ENCODE measurements around the gene CPSF4L. TPM values are rescaled to one million over a fixed set of nuclear protein-coding genes. Genes with fewer than 3 reads are reported as not detected.
A peak's percentile ranks its signal among the peaks of the same experiment; 100 is the strongest.

The CPSF4L gene
- total and polyA plus RNA-seq, 9 donors: 0.25 TPM; not detected in 8

DNA sequence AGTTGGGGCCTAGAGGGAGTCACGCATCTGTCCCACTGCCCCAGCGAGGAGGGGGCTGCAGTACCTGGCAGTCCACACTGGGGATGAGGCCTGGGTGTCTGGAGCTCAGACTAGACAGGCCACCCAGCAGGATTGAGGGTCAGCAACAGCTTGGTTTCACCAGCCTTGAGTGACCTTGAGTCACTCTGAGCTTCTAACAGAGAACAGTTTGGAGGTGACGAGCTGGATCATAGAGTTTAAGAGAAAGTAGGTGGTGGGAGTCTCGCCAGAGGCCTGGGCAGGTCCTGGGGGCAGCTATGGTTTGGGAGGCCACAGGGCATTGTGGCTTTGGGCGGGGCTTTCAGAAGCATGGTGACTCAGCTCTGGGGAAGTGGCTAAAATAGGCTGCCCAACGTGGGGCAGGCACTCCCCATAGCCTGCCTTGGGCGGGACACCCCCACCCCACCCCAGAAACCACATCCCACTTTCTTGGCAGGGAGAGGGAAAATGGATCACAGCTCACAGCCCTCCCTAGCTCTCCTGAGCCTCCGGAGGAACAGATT, 29.7 kb upstream of the CPSF4L start:
- Histone ChIP-seq H3K27me3 (no peaks in the 10 kb centered on the region), H3K4me1 (ENCODE audit: insufficient read depth) (peaks cover 62% of the 10 kb centered on the region)
- intact Hi-C loops (cut with DNase I): no loop called here

DNA sequence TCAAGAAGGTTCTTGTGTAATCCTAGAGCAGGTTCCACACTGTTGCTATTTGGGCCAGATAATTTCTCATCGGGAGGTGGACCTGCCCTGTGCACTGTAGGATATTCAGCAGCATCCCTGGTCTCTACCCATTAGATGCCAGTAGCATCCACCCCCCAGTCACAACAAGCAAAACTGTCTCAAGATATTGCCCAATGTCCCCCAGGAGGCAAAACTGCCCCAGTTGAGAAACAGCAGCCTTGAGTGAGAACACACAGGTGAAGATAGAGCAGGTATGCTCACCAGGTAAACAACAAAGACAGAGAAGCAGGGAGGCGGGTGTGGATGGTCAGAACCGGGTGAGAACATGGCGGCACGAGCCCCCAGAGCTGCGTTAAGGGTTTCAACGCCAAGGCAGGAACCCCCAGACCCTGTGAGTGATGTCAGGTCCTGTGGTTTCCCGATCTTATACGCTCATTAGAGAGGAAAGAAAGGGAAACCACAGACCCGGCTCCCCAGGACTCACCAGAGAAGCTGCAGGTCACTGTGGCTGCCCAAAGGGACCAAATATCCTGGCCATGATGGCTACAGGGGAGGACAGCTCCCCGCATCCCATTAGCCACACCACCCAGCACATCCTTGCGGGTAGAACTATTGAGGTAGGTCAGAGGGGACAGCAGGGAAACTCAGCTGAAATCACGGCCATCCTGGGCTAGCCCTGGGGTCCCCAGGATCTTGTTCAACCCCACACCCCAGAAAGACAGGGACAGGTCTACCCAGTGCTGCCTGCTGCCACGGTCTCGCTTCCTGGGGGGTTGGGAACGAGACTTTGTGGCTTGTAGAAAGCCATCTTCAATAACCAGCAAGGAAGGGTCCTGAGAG, 28.9 kb upstream of the CPSF4L start:
- Histone ChIP-seq H3K27ac (peak overlapping the region; percentile 49 to 86), H3K36me3 (no peaks in the 10 kb centered on the region), H3K9me3 (no peaks in the 10 kb centered on the region), H3K27me3 (no peaks in the 10 kb centered on the region), H3K4me3 (no peak overlapping the region), H3K4me1 (ENCODE audit: insufficient read depth) (peaks cover 69% of the 10 kb centered on the region)
- WGBS, 3 donors: 79 to 82% (median 81%) methylated on average over 16 of the region's 16 CpGs
- TF ChIP-seq, protein P1, sequence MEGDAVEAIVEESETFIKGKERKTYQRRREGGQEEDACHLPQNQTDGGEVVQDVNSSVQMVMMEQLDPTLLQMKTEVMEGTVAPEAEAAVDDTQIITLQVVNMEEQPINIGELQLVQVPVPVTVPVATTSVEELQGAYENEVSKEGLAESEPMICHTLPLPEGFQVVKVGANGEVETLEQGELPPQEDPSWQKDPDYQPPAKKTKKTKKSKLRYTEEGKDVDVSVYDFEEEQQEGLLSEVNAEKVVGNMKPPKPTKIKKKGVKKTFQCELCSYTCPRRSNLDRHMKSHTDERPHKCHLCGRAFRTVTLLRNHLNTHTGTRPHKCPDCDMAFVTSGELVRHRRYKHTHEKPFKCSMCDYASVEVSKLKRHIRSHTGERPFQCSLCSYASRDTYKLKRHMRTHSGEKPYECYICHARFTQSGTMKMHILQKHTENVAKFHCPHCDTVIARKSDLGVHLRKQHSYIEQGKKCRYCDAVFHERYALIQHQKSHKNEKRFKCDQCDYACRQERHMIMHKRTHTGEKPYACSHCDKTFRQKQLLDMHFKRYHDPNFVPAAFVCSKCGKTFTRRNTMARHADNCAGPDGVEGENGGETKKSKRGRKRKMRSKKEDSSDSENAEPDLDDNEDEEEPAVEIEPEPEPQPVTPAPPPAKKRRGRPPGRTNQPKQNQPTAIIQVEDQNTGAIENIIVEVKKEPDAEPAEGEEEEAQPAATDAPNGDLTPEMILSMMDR (IDR thresholded peaks at IDR 0.05): no peak
- TF ChIP-seq EP300 (IDR thresholded peaks at IDR 0.05) (no peak), POLR2A (IDR thresholded peaks at IDR 0.05) (no peak)
- intact Hi-C loops (cut with DNase I): no loop called here
- DNase-seq: no peak

More for the DNA sequence above, 29.7 kb upstream of the CPSF4L start:
- Histone ChIP-seq H3K9me3 (no peaks in the 10 kb centered on the region), H3K4me3 (peak overlapping the region; percentile 22), H3K36me3 (no peaks in the 10 kb centered on the region), H3K27ac (peak overlapping the region; percentile 49 to 86)
- peak; percentile 66 to 71 (median 67) for DNase-seq
- WGBS, 3 donors: 40 to 50% (median 44%) methylated on average over 8 of the region's 8 CpGs
- TF ChIP-seq, protein P1 (IDR thresholded peaks at IDR 0.05): no peak
- TF ChIP-seq POLR2A (IDR thresholded peaks at IDR 0.05) (no peak), EP300 (IDR thresholded peaks at IDR 0.05) (no peak)

GRCh38 chr17:73289549-73290254, 28.0 kb upstream of the CPSF4L start:
- Histone ChIP-seq H3K36me3 (no peaks in the 10 kb centered on the region), H3K27me3 (no peaks in the 10 kb centered on the region), H3K4me1 (ENCODE audit: insufficient read depth) (peaks cover 75% of the 10 kb centered on the region), H3K4me3 (no peak overlapping the region), H3K27ac (peak overlapping the region; percentile 49 to 86), H3K9me3 (no peaks in the 10 kb centered on the region)
- no peak for TF ChIP-seq EP300 (IDR thresholded peaks at IDR 0.05)
- TF ChIP-seq, protein P1 (IDR thresholded peaks at IDR 0.05): no peak
- TF ChIP-seq POLR2A (IDR thresholded peaks at IDR 0.05): no peak
- DNase-seq: no peak
- intact Hi-C loops (cut with DNase I): no loop called here
- 47 to 53% (median 50%) methylated on average over 7 of the region's 7 CpGs for WGBS, 3 donors

DNA sequence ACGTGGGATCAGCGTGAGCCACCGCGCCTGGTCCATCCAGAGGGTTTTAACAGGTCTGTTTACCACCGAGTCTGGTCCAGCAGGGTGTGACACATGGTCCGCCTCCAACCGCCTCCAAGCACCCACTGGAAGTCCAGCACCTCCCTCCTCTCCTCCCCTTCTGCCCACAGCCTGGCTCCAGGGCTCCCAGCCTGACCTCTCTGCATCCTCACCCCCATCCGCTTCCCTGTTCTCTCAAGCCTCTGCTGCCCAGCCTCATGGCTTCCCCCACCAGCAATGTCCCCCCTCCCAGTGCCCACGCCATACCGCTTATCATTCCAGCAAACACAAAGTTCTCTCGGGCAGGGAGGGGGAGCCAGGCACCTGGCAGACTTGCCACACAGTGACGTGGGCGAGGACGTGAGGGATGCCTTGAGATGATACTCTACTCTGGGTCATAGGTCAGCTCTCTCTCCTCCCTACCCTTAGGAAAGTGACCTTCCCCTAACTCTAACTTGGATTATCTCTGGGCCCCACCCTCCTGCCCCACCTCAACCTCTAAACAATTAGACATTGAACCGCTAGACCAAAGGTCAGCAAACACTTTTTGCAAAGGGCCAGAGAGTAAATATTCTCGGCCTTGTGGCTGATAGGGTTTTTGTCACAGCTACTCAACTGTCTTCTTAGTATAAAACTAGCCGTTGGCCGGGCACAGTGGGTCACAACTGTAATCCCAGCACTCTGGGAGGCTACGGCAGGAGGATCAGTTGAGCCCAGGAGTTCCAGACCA, 27.0 kb upstream of the CPSF4L start:
- no peaks in the 10 kb centered on the region for H3K27me3 ChIP-seq
- intact Hi-C loops (cut with DNase I): no loop called here
- peaks cover 74% of the 10 kb centered on the region for H3K4me1 ChIP-seq (ENCODE audit: insufficient read depth)
- no peak overlapping the region for H3K4me3 ChIP-seq
- H3K36me3 ChIP-seq: no peaks in the 10 kb centered on the region
- WGBS, 3 donors: 54 to 69% (median 65%) methylated on average over 19 of the region's 19 CpGs
- TF ChIP-seq EP300 (IDR thresholded peaks at IDR 0.05) (no peak), POLR2A (IDR thresholded peaks at IDR 0.05) (no peak)
- TF ChIP-seq, protein P1 (IDR thresholded peaks at IDR 0.05): no peak
- peak overlapping the region; percentile 49 to 86 for H3K27ac ChIP-seq
- peak in 4 of 5 donors; percentile 56 to 79 (median 71) for DNase-seq
- no peaks in the 10 kb centered on the region for H3K9me3 ChIP-seq

All from ovary (tissue), 9 donors.